Measurements from ENCODE around the gene MATN4. TPM values are rescaled to one million over a fixed set of nuclear protein-coding genes. Genes with fewer than 3 reads are reported as not detected.

The MATN4 gene
- total RNA-seq, 4 donors from 2014 or later, result 5.6 TPM; not detected in 3

DNA sequence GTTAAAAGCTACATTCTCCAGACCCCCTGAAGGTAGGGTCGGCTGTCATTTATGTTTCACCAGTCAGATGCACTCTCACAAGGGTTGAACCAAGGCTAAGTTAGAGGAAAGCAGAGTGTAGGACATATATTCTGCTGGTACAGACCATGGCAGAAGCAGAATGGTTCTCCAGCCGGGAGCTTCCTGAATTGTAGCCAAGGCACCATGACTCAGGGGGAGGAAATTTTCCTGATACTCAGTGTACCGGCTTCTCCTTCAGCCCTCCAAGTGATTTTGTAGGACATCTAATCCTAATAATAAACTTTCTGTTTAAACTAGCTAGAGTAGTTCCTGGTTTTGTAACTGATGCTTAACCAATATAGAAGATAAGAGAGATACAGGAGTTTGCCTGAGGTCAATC lies 39.6 kb downstream of the MATN4 start:
- Histone ChIP-seq H3K9me3 (no peaks in the 10 kb centered on the region), H3K4me3 (no peak overlapping the region), H3K36me3 (no peaks in the 10 kb centered on the region), H3K4me1 (no peaks in the 10 kb centered on the region), H3K27ac (no peak overlapping the region), H3K27me3 (peaks cover 0 to 5% of the 10 kb centered on the region in 2 donors)
- DNase-seq, result no peak
- intact Hi-C loops (cut with DNase I; ENCODE audit: low total_unique reads), result no loop called here
- TF ChIP-seq, protein P1, sequence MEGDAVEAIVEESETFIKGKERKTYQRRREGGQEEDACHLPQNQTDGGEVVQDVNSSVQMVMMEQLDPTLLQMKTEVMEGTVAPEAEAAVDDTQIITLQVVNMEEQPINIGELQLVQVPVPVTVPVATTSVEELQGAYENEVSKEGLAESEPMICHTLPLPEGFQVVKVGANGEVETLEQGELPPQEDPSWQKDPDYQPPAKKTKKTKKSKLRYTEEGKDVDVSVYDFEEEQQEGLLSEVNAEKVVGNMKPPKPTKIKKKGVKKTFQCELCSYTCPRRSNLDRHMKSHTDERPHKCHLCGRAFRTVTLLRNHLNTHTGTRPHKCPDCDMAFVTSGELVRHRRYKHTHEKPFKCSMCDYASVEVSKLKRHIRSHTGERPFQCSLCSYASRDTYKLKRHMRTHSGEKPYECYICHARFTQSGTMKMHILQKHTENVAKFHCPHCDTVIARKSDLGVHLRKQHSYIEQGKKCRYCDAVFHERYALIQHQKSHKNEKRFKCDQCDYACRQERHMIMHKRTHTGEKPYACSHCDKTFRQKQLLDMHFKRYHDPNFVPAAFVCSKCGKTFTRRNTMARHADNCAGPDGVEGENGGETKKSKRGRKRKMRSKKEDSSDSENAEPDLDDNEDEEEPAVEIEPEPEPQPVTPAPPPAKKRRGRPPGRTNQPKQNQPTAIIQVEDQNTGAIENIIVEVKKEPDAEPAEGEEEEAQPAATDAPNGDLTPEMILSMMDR (IDR thresholded peaks at IDR 0.05), result no peak
- no peak for TF ChIP-seq POLR2A (IDR thresholded peaks at IDR 0.05)

DNA sequence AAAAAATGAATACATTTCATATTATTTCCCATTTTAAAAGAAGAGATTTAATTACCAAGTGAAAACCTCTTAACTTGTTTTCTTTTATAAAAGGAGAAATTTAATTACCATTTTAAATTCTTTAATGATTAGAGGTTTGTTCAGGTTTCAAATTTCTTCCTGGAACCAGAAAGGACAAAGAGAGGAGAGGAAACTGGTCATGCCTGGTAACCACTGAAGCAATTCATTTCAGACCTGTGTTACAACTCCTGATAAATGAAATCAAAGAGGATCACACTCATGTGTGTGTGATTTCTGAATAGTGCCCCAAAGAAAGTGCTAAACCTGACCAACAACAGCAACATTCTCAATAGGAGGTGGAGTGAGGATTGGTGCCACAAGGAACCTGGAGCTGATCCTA lies 41.1 kb downstream of the MATN4 start:
- TF ChIP-seq POLR2A (IDR thresholded peaks at IDR 0.05), result no peak
- TF ChIP-seq, protein P1 (IDR thresholded peaks at IDR 0.05), result no peak
- intact Hi-C loops (cut with DNase I; ENCODE audit: low total_unique reads), result no loop called here
- no peak for DNase-seq
- H3K9me3 ChIP-seq, result no peaks in the 10 kb centered on the region
- no peak overlapping the region for H3K4me3 ChIP-seq
- no peaks in the 10 kb centered on the region for H3K36me3 ChIP-seq
- H3K4me1 ChIP-seq, result no peaks in the 10 kb centered on the region
- H3K27ac ChIP-seq, result no peak overlapping the region
- H3K27me3 ChIP-seq, result peaks cover 0 to 5% of the 10 kb centered on the region in 2 donors

DNA sequence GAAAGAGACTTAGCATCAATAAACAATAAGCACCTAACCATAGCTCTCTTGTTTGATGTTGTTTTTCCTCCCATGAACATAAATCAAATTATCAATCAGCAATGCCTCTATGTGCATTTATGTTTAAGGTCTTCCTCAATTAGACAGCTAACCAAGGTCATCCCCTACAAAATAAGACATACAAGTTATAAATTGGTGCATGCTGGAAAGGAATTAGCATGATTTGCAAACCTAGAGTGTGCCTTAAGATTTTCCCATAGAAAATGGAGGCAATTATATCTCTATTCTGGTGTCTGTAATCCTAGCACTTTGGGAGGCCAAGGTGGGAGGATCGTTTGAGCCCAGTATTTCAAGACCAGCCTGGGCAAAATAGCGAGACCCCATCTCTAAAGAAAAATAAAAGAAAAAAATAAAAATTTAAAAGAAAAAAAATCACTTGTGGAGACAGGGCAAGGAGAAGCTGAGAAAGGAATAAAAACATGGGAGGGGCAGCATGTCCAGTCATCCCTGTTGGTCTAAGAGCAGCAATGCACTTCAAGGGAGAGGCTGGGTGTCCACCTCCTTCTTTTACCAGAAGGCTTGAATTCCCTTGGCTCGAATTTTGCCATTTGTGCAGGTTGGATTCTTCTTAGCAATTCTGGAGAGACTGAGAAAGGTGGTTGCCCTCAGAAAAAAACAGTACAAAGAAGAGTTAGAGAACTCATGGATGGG lies 44.4 kb downstream of the MATN4 start:
- no peak for DNase-seq
- no peak for TF ChIP-seq POLR2A (IDR thresholded peaks at IDR 0.05)
- TF ChIP-seq, protein P1 (IDR thresholded peaks at IDR 0.05), result no peak
- H3K27me3 ChIP-seq, result peaks cover 0 to 5% of the 10 kb centered on the region in 2 donors
- intact Hi-C loops (cut with DNase I; ENCODE audit: low total_unique reads), result no loop called here
- H3K27ac ChIP-seq, result no peak overlapping the region
- no peaks in the 10 kb centered on the region for H3K9me3 ChIP-seq
- H3K4me3 ChIP-seq, result no peak overlapping the region
- H3K36me3 ChIP-seq, result no peaks in the 10 kb centered on the region
- no peaks in the 10 kb centered on the region for H3K4me1 ChIP-seq

DNA sequence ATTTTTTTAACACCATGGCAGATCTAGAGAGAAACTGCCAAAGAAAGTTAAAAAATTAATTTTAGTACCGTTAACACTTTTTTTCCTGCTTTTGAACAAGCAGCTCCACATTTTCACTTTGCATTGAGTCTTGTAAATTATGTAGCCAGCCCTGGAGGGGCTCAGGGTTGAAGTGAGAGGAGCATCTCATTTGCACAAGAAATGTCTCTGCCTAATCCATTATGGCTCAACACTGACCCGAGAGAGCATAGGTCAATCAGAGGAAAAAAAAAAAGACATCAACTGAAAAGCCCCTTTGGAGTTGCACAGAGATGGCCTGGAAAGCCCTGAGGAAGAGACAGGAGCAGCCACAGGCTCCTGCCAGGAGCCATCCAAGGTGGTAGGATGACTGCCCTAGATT lies 49.4 kb downstream of the MATN4 start:
- Histone ChIP-seq H3K9me3 (no peaks in the 10 kb centered on the region), H3K36me3 (no peaks in the 10 kb centered on the region), H3K27ac (no peak overlapping the region), H3K4me3 (no peak overlapping the region), H3K27me3 (no peaks in the 10 kb centered on the region), H3K4me1 (no peaks in the 10 kb centered on the region)
- intact Hi-C loops (cut with DNase I; ENCODE audit: low total_unique reads), result no loop called here
- TF ChIP-seq POLR2A (IDR thresholded peaks at IDR 0.05), result no peak
- TF ChIP-seq, protein P1 (IDR thresholded peaks at IDR 0.05), result no peak
- no peak for DNase-seq

DNA sequence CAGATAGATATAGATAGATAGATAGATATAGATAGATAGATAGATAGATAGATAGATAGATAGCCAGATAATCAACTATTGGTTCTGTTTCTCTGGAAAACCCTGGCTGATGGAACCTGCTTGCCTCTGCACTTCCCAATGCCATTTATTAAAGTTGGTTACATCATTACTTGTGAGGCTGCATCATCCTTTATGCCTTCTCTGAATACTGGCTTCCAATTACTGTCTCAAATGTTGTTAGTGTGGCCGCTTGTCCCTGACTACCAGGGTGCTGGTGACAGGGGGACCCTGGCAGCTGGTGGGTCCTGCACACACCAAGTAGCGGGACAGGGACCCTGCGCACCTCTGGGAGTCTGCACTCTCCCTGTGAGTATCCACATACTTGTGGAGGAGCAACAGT lies 49.8 kb downstream of the MATN4 start:
- Histone ChIP-seq H3K36me3 (no peaks in the 10 kb centered on the region), H3K27ac (no peak overlapping the region), H3K4me3 (no peak overlapping the region), H3K9me3 (no peaks in the 10 kb centered on the region), H3K4me1 (no peaks in the 10 kb centered on the region), H3K27me3 (no peaks in the 10 kb centered on the region)
- TF ChIP-seq POLR2A (IDR thresholded peaks at IDR 0.05), result no peak
- TF ChIP-seq, protein P1 (IDR thresholded peaks at IDR 0.05), result no peak
- intact Hi-C loops (cut with DNase I; ENCODE audit: low total_unique reads), result no loop called here
- DNase-seq, result no peak

Data from uterus (tissue), 4 donors.